ENCODE measurements around the gene MAFG. TPM values are rescaled to one million over a fixed set of nuclear protein-coding genes. Genes with fewer than 3 reads are reported as not detected.

The MAFG gene
- total and polyA plus RNA-seq, 7 donors: 8.8 to 21.9 (median 16.8) TPM

Other genes starting within 250 kb of the MAFG start
- gene ARL16, start 243.9 kb downstream of the MAFG start, total RNA-seq: 10 to 100 TPM; 27.7 to 51.7 (median 47.7) TPM
- 10 to 100 TPM; 24.5 to 42.3 (median 36.6) TPM for gene ARL16, start 243.9 kb downstream of the MAFG start, polyA plus RNA-seq
- 100 to 1,000 TPM in 1 of 4 donors, 10 to 100 TPM in 3; 36.7 to 143 (median 42.5) TPM for gene HGS, start 243.7 kb downstream of the MAFG start, total RNA-seq
- 100 to 1,000 TPM in 1 of 3 donors, 10 to 100 TPM in 2; 52.9 to 111 (median 87.7) TPM for gene HGS, start 243.7 kb downstream of the MAFG start, polyA plus RNA-seq
- 10 to 100 TPM; 31.0 to 56.4 (median 39.5) TPM for gene MRPL12, start 224.4 kb downstream of the MAFG start, total RNA-seq
- 100 to 1,000 TPM; 204 to 258 (median 237) TPM for gene MRPL12, start 224.4 kb downstream of the MAFG start, polyA plus RNA-seq
- 1 to 10 TPM in 3 of 4 donors, under 1 TPM in 1; 0.99 to 7.1 (median 3.7) TPM for gene SLC25A10, start 215.5 kb downstream of the MAFG start, total RNA-seq
- 10 to 100 TPM; 59.5 to 63.2 (median 60.6) TPM for gene SLC25A10, start 215.5 kb downstream of the MAFG start, polyA plus RNA-seq
- 1 to 10 TPM in 2 of 4 donors, under 1 TPM in 2; 0.27 to 1.4 (median 0.72) TPM for gene GCGR, start 123.6 kb downstream of the MAFG start, total RNA-seq
- gene GCGR, start 123.6 kb downstream of the MAFG start, polyA plus RNA-seq: under 1 TPM in 1 of 3 donors, not detected in 2; 0.96 TPM
- gene MCRIP1, start 94.4 kb downstream of the MAFG start, total RNA-seq: 100 to 1,000 TPM; 116 to 129 (median 122) TPM
- 10 to 100 TPM; 37.0 to 82.9 (median 78.0) TPM for gene MCRIP1, start 94.4 kb downstream of the MAFG start, polyA plus RNA-seq
- gene PPP1R27, start 92.7 kb downstream of the MAFG start, total RNA-seq: not detected
- gene PPP1R27, start 92.7 kb downstream of the MAFG start, polyA plus RNA-seq: under 1 TPM in 1 of 3 donors, not detected in 2; 0.50 TPM
- 100 to 1,000 TPM; 201 to 338 (median 268) TPM for gene P4HB, start 67.2 kb downstream of the MAFG start, total RNA-seq
- 100 to 1,000 TPM; 153 to 750 (median 227) TPM for gene P4HB, start 67.2 kb downstream of the MAFG start, polyA plus RNA-seq
- 10 to 100 TPM; 67.0 to 99.5 (median 74.1) TPM for gene ARHGDIA, start 56.4 kb downstream of the MAFG start, total RNA-seq
- gene ARHGDIA, start 56.4 kb downstream of the MAFG start, polyA plus RNA-seq: 100 to 1,000 TPM; 252 to 452 (median 385) TPM
- 10 to 100 TPM; 39.2 to 44.0 (median 42.6) TPM for gene ALYREF, start 36.1 kb downstream of the MAFG start, total RNA-seq
- 10 to 100 TPM; 30.6 to 91.4 (median 35.4) TPM for gene ALYREF, start 36.1 kb downstream of the MAFG start, polyA plus RNA-seq
- 100 to 1,000 TPM in 3 of 4 donors, 10 to 100 TPM in 1; 93.3 to 185 (median 158) TPM for gene ANAPC11, start 36.0 kb downstream of the MAFG start, total RNA-seq
- 100 to 1,000 TPM; 198 to 203 (median 202) TPM for gene ANAPC11, start 36.0 kb downstream of the MAFG start, polyA plus RNA-seq
- 1 to 10 TPM in 1 of 4 donors, under 1 TPM in 2, not detected in 1; 0.27 to 1.8 (median 0.71) TPM for gene NPB, start 25.5 kb downstream of the MAFG start, total RNA-seq
- under 1 TPM in 1 of 3 donors, not detected in 2; 0.87 TPM for gene NPB, start 25.5 kb downstream of the MAFG start, polyA plus RNA-seq
- 10 to 100 TPM; 11.4 to 24.6 (median 19.3) TPM for gene PCYT2, start 16.3 kb downstream of the MAFG start, total RNA-seq
- 10 to 100 TPM; 21.6 to 86.4 (median 40.7) TPM for gene PCYT2, start 16.3 kb downstream of the MAFG start, polyA plus RNA-seq
- 10 to 100 TPM; 11.4 to 31.6 (median 14.1) TPM for gene SIRT7, start 9.6 kb downstream of the MAFG start, total RNA-seq
- gene SIRT7, start 9.6 kb downstream of the MAFG start, polyA plus RNA-seq: 10 to 100 TPM; 28.8 to 62.2 (median 39.1) TPM
- gene PYCR1, start 9.6 kb upstream of the MAFG start, total RNA-seq: 1 to 10 TPM; 1.1 to 9.1 (median 2.8) TPM
- gene PYCR1, start 9.6 kb upstream of the MAFG start, polyA plus RNA-seq: 10 to 100 TPM; 34.2 to 64.9 (median 49.7) TPM
- gene MYADML2, start 19.5 kb upstream of the MAFG start, total RNA-seq: not detected
- gene MYADML2, start 19.5 kb upstream of the MAFG start, polyA plus RNA-seq: not detected
- not detected for gene NOTUM, start 33.5 kb upstream of the MAFG start, total RNA-seq
- gene NOTUM, start 33.5 kb upstream of the MAFG start, polyA plus RNA-seq: under 1 TPM in 1 of 3 donors, not detected in 2; 0.22 TPM
- gene ASPSCR1, start 49.9 kb upstream of the MAFG start, total RNA-seq: 10 to 100 TPM in 3 of 4 donors, 1 to 10 TPM in 1; 9.3 to 27.7 (median 19.3) TPM
- gene ASPSCR1, start 49.9 kb upstream of the MAFG start, polyA plus RNA-seq: 10 to 100 TPM; 23.4 to 35.9 (median 25.8) TPM
- 100 to 1,000 TPM in 3 of 4 donors, 10 to 100 TPM in 1; 78.4 to 164 (median 124) TPM for gene CENPX, start 95.1 kb upstream of the MAFG start, total RNA-seq
- 100 to 1,000 TPM; 249 to 273 (median 258) TPM for gene CENPX, start 95.1 kb upstream of the MAFG start, polyA plus RNA-seq
- 1 to 10 TPM; 5.3 to 8.8 (median 6.9) TPM for gene LRRC45, start 95.6 kb upstream of the MAFG start, total RNA-seq
- gene LRRC45, start 95.6 kb upstream of the MAFG start, polyA plus RNA-seq: 10 to 100 TPM in 1 of 3 donors, 1 to 10 TPM in 2; 6.6 to 28.6 (median 6.7) TPM
- gene RAC3, start 103.9 kb upstream of the MAFG start, total RNA-seq: 1 to 10 TPM in 3 of 4 donors, under 1 TPM in 1; 0.99 to 6.1 (median 2.8) TPM
- gene RAC3, start 103.9 kb upstream of the MAFG start, polyA plus RNA-seq: 10 to 100 TPM in 1 of 3 donors, 1 to 10 TPM in 1, under 1 TPM in 1; 0.60 to 11.8 (median 2.8) TPM
- 10 to 100 TPM; 44.3 to 94.8 (median 86.3) TPM for gene DCXR, start 110.0 kb upstream of the MAFG start, total RNA-seq
- gene DCXR, start 110.0 kb upstream of the MAFG start, polyA plus RNA-seq: 100 to 1,000 TPM; 130 to 163 (median 147) TPM
- 10 to 100 TPM; 31.7 to 37.4 (median 33.7) TPM for gene RFNG, start 124.1 kb upstream of the MAFG start, total RNA-seq
- 10 to 100 TPM; 13.6 to 38.6 (median 23.4) TPM for gene RFNG, start 124.1 kb upstream of the MAFG start, polyA plus RNA-seq
- 10 to 100 TPM; 64.6 to 75.4 (median 69.8) TPM for gene GPS1, start 124.2 kb upstream of the MAFG start, total RNA-seq
- 10 to 100 TPM; 67.3 to 83.6 (median 69.1) TPM for gene GPS1, start 124.2 kb upstream of the MAFG start, polyA plus RNA-seq
- 10 to 100 TPM; 31.3 to 71.0 (median 54.2) TPM for gene DUS1L, start 138.1 kb upstream of the MAFG start, total RNA-seq
- 100 to 1,000 TPM in 1 of 3 donors, 10 to 100 TPM in 2; 68.5 to 119 (median 84.2) TPM for gene DUS1L, start 138.1 kb upstream of the MAFG start, polyA plus RNA-seq
- gene FASN, start 170.5 kb upstream of the MAFG start, total RNA-seq: 10 to 100 TPM; 12.7 to 44.2 (median 19.0) TPM
- 100 to 1,000 TPM in 1 of 3 donors, 10 to 100 TPM in 2; 14.4 to 152 (median 15.3) TPM for gene FASN, start 170.5 kb upstream of the MAFG start, polyA plus RNA-seq

Measured in sigmoid colon (tissue), 7 donors.